ENCODE data around the gene ZBTB47.
A peak's percentile ranks its signal among the peaks of the same experiment; 100 is the strongest.

Gene ZBTB47

DNA sequence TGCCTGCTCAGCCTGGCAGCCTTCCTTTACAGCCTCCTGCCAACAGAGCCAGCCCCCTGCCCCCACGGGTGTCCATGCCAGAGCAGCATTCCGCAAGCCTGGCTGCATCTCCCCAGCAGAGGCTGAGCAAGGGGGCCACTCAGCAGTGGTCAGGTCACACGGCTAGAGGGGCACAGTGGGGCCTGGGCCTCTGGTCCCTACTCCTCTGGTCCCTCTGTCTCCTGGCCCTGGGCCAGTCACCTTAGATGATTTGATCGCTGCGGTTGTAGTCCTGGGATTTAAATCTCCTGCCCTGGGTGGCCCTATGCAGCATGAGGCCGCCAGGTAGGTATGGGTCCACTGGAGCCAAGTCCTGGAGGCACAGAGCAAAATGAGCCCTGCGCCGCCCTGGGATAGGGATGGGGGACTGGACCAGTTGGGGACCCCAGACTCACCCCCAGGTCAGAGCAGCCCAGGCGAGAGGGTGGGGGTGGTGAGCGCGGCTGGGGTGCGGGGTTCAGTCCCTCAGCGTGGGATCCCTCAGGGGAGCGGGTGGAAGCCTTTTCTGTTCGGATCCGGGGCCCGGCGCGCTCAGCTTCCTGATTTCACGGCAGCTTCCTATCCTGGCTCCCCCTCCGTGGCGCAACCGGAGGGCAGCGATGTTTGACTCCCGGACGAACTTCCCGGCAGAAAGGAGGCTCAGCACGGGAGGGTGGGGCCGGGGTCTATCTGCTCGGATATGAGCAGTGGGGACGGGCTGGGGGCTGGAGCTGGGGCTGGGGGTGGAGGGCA lies at the start of gene ZBTB47:
ZBTB47 (plus strand) TSS at position 138 of the 771 bp plus-strand sequence. CDS start 4,659 bp downstream, outside the sequence.
- DNase-seq: no peak

DNA sequence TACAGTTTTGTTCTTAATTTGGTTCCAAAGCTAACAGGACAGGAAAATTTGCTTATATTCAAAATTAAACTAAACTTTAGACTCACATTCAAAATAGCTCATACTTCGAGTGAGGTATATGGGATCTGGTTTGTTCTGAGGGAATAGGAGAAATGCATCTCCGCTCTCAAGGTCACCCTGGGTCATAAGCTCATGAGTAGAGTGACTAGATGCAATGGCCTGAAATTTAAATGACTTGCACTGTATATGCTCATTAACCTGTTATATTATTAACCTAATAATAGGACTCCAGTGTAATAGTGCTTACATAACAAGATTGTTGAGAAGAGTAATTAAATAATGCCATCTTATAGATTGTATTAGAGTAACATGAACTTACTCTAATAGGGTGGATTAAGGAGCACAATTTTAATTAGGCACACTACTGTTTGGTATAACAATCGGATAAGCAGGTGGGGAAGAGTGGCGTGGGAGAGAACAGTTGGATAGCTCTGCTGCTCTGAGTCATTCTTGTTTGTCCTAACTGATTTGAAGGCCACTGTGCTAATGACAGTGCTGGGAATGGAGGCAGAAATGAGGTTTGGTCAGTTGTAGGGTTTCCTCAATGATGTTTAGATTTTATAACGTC lies 47.8 kb upstream of the ZBTB47 start:
- no peak for DNase-seq

DNA sequence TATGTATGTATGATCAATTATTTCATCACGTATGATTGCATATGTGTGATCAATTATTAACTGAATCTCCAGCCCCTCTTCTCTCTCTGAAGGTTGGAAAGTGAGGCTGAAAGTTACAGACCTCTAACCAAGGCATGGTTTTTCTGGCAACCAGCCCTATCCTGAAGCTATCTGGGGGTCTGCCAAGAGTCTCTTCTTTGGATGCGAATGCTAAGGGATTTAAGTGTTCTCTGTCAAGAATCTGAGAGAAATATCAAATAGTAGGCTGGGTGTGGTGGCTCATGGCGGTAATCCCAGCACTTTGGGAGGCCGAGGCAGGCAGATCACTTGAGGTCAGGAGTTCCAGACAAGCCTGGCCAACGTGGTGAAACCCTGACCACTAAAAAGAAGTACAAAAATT lies 44.9 kb upstream of the ZBTB47 start:
- DNase-seq: no peak

DNA sequence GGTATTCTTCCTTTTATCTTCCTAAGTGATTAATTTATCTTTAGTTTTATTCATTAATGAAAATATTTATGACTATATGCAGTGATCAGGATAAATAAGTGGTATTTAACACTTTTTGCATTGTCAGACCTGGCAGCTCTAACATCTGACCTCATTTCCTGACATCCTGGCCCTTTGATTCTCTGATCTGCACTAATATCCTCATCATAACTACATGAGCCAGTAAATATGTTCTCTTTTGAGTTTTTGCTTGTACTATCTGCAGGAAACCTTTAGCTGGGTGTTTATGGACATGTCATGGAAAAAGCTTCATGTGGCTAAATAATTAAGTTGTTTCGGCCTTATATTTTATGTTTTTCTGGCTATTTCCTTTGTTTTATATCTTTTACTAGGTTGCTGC lies 42.5 kb upstream of the ZBTB47 start:
- DNase-seq: no peak

DNA sequence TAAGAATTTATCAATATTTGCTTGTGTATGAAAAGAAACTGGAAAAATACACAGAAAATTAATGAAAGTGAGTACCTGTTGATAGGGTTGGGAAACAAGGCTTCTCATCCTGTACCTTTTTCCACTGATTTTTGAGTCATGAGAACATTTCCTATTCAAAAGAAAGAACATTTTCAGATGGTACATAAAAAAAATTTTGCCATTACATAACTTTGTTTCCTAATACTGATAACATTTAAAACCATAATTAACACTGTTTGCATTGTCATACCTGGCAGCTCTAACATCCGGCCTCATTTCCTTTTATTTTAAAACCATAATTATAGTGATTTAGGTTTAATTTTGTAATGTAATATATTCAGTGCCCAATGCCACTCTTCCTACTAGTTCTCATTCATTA lies 41.3 kb upstream of the ZBTB47 start:
- no peak for DNase-seq

DNA sequence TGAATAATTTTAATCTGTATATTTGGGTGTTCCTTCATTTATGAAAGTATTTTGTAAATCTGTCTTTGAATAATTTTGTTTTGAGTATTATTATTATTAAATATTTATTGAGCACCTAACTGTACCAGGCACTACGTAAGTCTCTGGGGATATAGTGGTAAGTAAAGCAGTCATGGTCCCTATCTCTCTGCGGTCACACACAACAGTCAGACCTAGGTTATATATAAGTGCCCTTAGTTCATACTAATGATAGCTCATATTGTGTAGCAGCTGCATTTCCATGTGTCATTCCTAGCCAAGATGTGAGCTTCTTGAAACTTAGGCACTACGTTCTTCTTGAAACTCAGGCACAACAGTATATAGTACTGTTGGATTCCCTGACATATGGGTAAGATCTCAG lies 40.6 kb upstream of the ZBTB47 start:
- no peak for DNase-seq

DNA sequence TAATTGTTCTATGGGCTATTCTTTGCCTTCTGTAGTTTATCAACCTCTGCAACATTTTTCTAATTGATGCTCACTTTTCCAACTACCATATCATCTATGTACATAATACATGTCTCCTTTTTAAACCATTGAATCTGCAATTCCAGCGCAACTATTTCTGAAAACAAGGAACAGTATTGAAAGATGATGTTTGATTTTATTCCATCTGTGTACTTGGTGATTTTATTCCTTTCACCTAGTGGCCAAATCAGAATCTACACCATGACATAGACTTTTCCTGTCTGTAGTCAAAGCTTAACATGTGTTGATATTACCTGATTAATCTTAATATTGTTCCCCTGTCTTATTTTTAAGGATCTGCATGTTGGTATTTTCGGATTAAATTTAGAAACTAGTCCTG lies 40.0 kb upstream of the ZBTB47 start:
- DNase-seq: no peak

DNA sequence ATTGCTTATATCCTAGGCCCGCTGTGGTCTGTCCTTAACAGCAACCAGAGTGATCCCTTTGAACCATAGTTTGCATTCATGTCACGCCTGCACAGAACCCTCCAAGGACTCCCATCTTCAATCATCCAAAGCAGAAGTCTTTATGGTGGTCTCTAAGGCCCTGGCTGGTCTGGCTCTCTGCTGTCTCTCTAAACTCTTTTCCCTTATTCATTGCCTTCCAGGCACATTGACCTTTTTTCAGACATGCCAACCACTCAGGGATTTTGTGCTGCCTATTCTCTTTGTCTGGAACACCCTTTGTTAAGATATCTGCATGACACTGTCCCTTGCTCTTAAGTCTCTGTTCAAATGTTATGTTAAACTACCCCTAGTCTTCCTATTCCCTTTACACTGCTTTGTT lies 21.9 kb upstream of the ZBTB47 start:
- DNase-seq: no peak

DNA sequence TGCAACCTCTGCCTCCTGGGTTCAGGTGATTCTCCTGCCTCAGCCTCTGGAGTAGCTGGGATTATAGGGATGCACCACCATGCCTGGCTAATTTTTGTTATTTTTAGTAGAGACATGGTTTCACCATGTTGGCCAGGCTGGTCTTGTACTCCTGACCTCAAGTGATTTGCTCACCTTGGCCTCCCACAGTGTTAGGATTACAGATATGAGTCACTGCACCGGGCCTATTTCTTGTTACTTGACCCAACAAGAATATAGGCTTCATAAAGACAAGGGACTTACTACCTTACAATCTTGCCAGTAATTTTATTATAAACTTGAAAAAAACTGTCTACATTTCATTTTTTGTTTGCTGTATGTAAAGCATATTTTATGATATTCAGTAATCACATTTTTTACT lies 21.4 kb upstream of the ZBTB47 start:
- DNase-seq: no peak

DNA sequence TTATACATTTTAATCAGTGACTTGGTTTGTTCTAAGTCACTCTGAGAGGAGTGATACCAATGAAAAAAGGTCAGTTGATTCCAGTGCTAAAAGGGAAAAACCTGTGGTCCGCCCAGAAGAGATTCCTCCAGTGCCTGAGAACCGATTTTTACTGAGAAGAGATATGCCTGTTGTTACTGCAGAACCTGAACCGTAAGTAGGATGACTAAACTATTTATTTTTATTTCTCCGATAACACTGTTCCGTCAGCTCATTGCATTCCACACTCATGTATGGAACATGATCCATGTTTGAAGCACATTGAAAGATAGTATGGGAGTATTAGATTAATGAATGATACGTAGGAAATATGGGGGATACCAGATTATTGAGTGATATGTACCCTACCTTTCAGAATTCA lies 20.0 kb upstream of the ZBTB47 start:
- no peak for DNase-seq

DNA sequence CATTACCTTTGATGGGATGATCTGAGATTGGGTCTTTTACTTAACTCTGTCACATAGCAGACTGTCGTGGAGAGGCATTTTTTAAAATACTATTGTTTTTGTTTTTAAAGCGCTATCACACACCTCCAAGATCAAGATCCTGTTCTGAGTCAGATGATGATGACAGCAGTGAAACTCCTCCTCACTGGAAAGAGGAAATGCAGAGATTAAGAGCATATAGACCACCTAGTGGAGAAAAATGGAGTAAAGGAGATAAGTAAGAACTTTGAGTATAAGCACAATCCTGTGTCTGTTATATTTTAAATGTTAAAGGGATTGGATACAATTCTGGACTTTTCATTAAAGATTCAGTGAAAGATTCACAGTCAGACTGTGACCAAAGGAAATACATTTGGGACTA lies 18.4 kb upstream of the ZBTB47 start:
- no peak for DNase-seq

DNA sequence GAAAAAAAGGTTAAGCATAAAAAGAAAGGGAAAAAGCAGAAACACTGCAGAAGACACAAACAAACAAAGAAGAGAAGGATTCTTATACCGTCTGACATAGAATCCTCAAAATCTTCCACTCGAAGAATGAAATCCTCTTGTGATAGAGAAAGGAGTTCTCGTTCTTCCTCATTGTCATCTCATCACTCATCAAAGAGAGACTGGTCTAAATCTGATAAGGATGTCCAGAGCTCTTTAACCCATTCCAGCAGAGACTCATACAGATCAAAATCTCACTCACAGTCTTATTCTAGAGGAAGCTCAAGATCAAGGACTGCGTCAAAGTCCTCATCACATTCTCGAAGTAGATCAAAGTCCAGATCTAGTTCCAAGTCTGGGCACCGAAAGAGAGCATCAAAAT lies 16.5 kb upstream of the ZBTB47 start:
- no peak for DNase-seq

DNA sequence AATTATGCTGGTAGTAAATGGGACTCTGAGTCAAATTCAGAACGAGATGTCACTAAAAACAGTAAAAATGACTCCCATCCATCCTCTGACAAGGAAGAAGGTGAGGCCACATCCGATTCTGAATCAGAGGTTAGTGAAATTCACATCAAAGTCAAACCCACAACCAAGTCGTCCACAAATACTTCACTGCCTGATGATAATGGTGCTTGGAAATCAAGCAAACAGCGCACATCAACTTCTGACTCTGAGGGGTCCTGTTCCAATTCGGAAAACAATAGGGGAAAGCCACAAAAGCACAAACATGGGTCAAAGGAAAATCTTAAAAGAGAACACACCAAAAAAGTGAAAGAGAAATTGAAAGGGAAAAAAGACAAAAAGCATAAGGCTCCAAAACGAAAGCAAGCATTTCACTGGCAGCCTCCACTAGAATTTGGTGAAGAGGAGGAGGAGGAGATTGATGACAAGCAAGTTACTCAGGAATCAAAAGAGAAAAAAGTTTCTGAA lies 15.1 kb upstream of the ZBTB47 start:
- DNase-seq: no peak

DNA sequence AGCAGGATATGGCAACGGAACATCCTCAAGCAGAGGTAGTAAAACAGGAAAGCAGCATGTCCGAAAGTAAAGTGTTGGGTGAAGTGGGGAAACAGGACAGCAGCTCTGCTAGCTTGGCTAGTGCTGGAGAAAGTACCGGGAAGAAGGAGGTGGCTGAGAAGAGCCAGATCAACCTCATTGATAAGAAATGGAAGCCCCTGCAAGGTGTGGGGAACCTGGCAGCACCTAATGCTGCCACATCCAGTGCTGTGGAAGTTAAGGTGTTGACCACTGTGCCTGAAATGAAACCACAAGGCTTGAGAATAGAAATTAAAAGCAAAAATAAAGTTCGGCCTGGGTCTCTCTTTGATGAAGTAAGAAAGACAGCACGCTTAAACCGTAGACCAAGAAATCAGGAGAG lies 14.3 kb upstream of the ZBTB47 start:
- no peak for DNase-seq

DNA sequence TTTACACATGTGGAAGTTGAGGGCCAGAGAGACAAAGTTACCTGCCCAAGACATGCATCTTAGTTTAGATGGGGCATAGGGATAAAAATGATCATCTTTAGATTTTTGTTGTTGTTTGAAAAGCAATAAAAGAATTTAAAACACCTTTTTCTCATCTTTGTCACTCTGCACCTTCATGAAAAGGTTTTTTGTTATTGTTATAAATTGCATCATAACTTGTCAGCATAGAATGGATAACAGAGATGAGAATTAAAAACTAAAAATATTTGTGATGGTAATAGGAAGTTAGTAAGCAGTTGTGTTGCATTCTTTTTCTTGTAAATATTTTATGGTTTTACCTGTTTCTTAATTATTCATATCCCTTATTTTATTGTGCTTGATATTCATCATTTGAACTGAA lies 13.4 kb upstream of the ZBTB47 start:
- no peak for DNase-seq

DNA sequence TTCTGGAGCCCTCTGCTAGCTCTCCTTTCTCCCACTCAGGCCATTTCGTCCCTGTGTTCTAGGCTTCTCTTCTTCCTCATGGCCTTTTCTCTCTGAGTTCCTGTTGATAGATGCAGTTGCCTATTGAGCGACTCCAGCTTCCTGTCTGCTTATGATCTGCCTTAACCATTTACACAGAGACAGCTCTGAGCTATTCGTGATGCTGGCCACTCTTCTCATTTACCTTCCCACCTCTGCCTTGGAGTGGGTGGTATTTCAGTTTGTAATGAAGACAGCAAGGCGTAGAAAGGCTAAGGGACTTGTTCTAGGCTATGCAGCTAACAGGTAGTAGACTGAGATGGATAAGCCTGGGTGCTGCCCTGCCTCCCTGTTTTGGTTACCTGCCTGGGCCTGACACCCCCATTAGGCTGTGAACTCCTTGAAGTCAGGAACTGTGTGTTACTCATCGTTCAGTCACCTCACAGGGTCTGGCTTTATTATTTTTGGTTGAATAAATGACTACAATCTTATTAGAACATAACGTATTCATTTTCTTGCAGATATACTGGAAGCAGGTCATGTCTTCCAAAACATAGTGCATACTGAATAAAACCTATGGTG lies 12.6 kb upstream of the ZBTB47 start:
- DNase-seq: no peak

DNA sequence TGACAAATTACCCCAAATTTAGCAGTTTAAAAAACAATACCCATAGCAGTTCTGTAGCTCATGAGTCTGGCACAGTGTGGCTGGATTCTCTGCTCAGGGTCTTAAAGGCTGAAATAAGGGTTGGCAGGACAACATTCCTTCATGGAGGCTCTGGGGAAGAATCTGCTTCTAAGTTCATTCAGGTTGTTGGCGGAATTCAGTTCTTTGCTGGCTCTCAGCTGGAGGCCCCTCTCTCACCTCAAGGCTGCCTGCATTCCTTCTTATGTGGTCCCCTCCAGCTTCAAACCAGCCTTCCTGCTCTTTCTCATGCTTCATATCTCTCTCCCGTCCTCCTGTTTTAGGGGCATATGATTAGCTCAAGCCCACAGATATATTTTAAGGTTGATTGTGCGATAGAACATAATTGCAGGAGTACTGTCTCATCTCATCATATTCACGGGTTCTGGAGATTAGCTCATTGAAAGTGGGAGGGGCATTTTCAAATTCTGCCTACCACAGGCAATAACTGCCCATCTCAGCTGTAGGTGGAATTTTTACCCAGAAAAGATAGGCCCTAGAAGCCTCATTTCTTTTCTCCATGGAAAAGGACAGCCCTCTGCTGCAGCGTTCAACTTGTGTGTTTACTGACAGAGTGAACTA lies 5.6 kb upstream of the ZBTB47 start:
- DNase-seq: no peak

DNA sequence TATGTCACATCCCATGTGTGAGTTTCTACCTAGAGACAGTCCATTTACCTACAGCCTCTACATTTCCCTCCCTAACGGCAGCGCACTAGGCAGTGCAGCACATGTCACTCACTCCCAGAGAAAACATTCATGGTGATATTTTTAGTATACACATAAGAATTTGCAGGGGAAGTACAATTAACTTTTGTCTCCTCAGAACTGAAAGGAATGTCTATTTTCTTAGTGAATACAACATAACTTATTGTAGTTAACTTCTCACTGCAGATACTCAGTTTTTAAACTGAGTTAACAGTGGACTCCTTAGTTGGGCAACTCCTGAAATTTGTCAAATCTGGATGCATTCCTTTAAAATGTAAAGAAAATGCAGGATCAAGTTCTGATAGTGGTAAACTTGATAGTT lies 4.5 kb upstream of the ZBTB47 start:
- no peak for DNase-seq

DNA sequence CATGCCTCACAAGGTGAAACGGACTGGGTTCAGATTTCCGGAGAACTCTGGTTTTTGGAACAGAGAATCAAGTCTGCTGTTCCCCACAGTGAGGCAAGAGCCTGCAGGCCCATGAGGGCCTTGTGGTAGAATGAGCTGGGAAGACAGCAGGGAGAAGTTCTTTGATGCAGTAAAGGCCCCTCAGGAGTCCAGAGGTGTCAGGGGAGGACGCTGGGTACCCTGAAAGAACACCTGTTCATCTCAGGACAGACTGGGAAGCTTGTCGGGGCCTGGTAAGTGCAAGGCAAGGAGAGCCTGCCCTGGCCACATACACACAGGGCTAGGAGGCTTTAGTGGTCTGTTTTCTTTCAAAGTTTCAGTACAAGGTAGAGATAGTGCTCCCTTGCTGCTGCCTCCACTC lies 3.7 kb upstream of the ZBTB47 start:
- no peak for DNase-seq

DNA sequence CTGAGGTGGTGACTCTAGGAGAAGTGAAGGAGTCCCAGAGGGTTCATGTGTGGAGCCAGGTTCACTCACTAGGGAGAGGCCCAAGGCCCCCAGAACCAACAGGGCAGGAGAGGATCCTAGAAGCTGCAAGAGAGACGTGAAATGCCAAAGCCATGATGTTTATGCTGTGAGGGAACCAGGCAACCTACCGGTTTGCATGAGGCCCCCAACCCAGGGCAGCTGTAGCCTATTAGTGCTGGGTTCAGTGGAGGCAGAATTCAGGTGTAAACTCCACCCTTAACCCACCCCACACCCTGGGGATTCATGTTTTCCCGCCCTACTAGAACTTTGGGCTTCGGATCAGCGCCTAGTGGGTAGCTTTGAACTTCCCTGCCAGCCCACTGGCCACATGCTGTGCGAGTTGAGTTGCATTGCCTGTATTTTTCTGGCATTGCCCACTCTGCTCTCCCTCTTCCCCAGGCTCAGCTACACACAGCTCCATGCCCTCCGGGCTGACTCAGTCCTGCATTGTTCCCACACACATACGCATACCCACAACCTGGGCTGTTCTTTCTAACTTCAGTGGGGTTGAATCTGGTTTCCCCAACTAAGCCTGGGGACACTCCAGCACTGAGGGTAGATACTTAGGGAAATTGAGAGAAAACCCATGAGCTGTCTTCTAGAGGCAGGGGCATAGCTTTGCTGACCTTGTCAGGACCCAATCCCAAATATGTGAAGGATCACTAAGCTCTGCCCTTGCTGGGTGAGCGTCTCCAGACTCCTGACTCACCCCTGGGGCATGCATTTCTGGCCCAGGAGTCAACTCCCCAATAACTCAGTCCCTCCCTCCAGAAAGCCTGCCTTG lies 2.0 kb upstream of the ZBTB47 start:
- no peak for DNase-seq

DNA sequence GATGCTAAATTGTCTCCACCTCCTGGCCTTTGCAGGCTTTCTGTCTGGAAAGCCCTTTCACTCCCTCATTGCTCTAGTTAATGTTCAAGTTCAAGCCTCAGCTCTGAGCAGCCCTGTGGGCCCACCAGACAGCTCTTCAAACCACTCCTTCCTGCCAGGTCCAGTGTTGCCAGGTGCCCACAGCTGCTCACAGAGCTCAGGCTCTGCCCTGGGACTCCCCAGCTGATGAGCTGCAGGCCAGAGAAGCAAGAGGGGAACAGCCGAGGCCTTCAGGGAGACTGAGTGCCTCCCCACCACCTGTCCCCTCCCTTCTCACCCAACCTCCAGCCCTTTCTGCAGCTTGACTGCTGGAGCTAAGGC lies 1.3 kb upstream of the ZBTB47 start:
- DNase-seq: no peak

DNA sequence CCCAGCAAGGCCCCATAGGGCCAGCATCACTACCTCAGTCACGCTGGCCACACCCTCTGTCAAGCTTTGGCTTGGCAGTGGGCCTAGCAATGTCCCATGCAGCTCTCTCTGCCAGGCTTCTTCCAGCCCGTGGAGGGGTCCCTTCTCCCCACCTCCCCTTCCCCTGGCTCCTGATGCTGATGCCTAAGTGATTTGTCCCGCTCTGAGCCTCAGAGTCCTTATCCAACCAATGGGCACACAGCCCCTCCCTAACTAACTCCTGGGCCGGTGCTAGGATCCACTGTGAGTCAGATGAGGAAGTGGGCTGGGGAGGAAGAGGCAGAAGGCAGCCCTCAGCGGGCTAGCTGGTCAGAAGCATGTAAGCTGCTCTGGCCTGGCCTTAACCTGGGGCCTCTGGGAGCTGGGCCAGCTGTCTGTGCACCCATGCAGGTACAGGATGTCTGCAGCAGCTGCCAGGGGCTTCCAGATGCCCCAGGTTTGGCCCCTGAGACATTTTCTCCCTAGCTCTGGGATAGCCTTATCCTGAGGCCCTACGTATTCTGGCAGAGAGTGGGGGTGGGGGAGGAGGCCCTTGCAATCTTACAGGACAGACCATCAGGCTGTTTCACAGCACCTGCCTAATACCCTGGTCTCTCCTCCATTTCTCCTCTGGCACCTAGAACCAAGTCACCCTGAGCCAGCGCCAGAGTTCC lies 740 bp upstream of the ZBTB47 start:
- DNase-seq: peak; percentile 12

DNA sequence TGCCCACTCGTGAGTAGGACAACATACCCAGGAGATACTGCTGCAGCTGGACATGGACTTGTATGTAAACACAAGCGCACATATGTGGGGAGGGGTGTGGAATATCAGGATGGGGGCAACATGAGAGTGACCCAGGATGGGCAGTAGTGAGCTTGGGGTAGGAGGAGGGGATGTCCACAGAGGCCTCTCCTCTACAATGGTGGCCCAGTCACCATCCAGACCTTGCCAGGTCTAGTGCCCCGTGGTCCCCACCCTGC lies 266 bp upstream of the ZBTB47 start:
- DNase-seq: no peak
